Cardiac fibroblast (primary cell): ENCODE data around the gene SLC16A7.
A peak's percentile ranks its signal among the peaks of the same experiment; 100 is the strongest.

Experiments
- DNase-seq, 2 donors: peaks; one replicate each; pipeline versions ENCODE4 v3.0.0 to v3.0.0-alpha.2; 2010; ENCODE audit warnings: low read depth in 2 of 2
- H3K4me3 ChIP-seq, 2 donors: replicated peaks in 1 of 2; 1 replicate in 1 of 2; 2 replicates in 1 of 2; pipeline ENCODE4 v1.5.1; 2011; ENCODE audit warnings: low read depth in 2 of 2, low read length in 2 of 2, mild to moderate bottlenecking in 2 of 2, moderate library complexity in 1 of 2
- CTCF ChIP-seq: IDR thresholded peaks from one replicate; pipeline ENCODE4 v1.5.1; 2011; ENCODE audit warnings: low read depth, mild to moderate bottlenecking, low read length, inconsistent platforms

SLC16A7 gene

GRCh38 chr12:59649203-59649602 lies 53.4 kb downstream of the SLC16A7 start:
- no peak for TF ChIP-seq CTCF
- no peak overlapping the region for H3K4me3 ChIP-seq
- DNase-seq: peak in 1 of 2 donors; percentile 11

- H3K4me3 ChIP-seq: no peak overlapping the region
- TF ChIP-seq CTCF: peak; percentile 3
- peak; percentile 36 to 37 for DNase-seq
Observed at GRCh38 chr12:59650588-59651228, 54.9 kb downstream of the SLC16A7 start.

GRCh38 chr12:59651229-59651920 lies 55.5 kb downstream of the SLC16A7 start:
- TF ChIP-seq CTCF: no peak
- no peak overlapping the region for H3K4me3 ChIP-seq
- DNase-seq: peak; percentile 29 to 61

GRCh38 chr12:59652130-59652529 lies 56.3 kb downstream of the SLC16A7 start:
- no peak for DNase-seq
- no peak overlapping the region for H3K4me3 ChIP-seq
- TF ChIP-seq CTCF: no peak

GRCh38 chr12:59654061-59654460 lies 58.2 kb downstream of the SLC16A7 start:
- no peak overlapping the region for H3K4me3 ChIP-seq
- no peak for DNase-seq
- no peak for TF ChIP-seq CTCF

- peak; percentile 34 to 48 for DNase-seq
- TF ChIP-seq CTCF: no peak
- H3K4me3 ChIP-seq: no peak overlapping the region
Observed at GRCh38 chr12:59657266-59657665, 61.4 kb downstream of the SLC16A7 start.
